ENCODE results near the gene CD7. TPM values are rescaled to one million over a fixed set of nuclear protein-coding genes. Genes with fewer than 3 reads are reported as not detected.

Gene CD7
- 0.24 and 0.32 TPM in 2 replicates for total RNA-seq

GRCh38 chr17:82317394-82318168 lies at the start of gene CD7:
TSS of gene CD7 (minus strand) at chr17:82317608. CDS start at chr17:82317495, 113 bp downstream.

GRCh38 chr17:82358465-82359350 lies 41.3 kb upstream of the CD7 start, which contains the start of gene TEX19:
TSS of gene TEX19 (plus strand) at chr17:82359247. CDS start at chr17:82362151, 2,904 bp downstream.

GRCh38 chr17:82333279-82334171 lies 16.1 kb upstream of the CD7 start, which contains the start of gene SECTM1:
TSS of gene SECTM1 (minus strand) at chr17:82333766. CDS start at chr17:82327240, 6,526 bp downstream.

GRCh38 chr17:82273327-82274133 lies 43.9 kb downstream of the CD7 start, which contains the start of gene CSNK1D:
TSS of gene CSNK1D (minus strand) at chr17:82273700. CDS start at chr17:82273381, 319 bp downstream.

Other genes starting within 250 kb of the CD7 start
- gene FASN, start 219.4 kb downstream of the CD7 start, total RNA-seq: 227 and 302 TPM in 2 replicates
- 21.1 and 30.3 TPM in 2 replicates for gene CCDC57, start 104.8 kb downstream of the CD7 start, total RNA-seq
- 191 and 226 TPM in 2 replicates for gene SLC16A3, start 88.6 kb downstream of the CD7 start, total RNA-seq
- gene CSNK1D, start 43.9 kb downstream of the CD7 start, total RNA-seq: 58.8 and 66.0 TPM in 2 replicates
- gene SECTM1, start 16.2 kb upstream of the CD7 start, total RNA-seq: 101 and 151 TPM in 2 replicates
- gene TEX19, start 41.6 kb upstream of the CD7 start, total RNA-seq: not detected in 2 replicates
- gene UTS2R, start 54.2 kb upstream of the CD7 start, total RNA-seq: 0.32 TPM in 1 of 2 replicates, not detected in the other
- gene HEXD, start 100.7 kb upstream of the CD7 start, total RNA-seq: 22.0 and 35.9 TPM in 2 replicates
- 37.6 and 45.8 TPM in 2 replicates for gene OGFOD3, start 101.0 kb upstream of the CD7 start, total RNA-seq
- gene CYBC1, start 133.1 kb upstream of the CD7 start, total RNA-seq: 58.0 and 85.3 TPM in 2 replicates
- 33.8 and 34.9 TPM in 2 replicates for gene NARF, start 141.1 kb upstream of the CD7 start, total RNA-seq
- 33.3 and 46.2 TPM in 2 replicates for gene FOXK2, start 202.1 kb upstream of the CD7 start, total RNA-seq

All from hair follicle dermal papilla cell (primary cell).